Measurements from ENCODE around the gene CNOT11.

GRCh38 chr2:101231937-101232730, 20.6 kb upstream of the CNOT11 start:
- TF ChIP-seq CTCF (IDR thresholded peaks at IDR 0.05): no peak
- no peak for TF ChIP-seq POLR2A (IDR thresholded peaks at IDR 0.05)
